Measurements from ENCODE around the gene KCNQ5.

DNA sequence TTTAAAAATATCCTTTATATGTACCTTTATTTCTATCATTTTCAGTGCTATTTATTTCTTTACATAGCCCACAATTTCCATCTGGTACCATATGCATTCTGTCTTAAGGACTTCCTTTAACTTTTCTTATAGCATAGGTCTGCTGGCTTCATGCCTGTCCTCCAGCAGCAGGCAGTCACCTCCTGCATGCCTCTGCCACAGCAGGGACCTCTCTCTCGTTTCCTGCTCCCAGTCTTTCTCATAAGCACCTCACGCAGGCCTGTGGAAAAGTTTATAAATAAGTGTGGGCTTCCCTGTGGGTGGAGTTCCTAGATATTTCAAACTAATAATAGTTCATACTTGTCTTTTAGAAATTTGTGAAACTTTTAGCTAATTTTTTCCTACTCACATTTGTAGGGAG lies 133.9 kb downstream of the KCNQ5 start:
- TF ChIP-seq EZH2 (IDR thresholded peaks at IDR 0.05): no peak
- TF ChIP-seq, protein P1, sequence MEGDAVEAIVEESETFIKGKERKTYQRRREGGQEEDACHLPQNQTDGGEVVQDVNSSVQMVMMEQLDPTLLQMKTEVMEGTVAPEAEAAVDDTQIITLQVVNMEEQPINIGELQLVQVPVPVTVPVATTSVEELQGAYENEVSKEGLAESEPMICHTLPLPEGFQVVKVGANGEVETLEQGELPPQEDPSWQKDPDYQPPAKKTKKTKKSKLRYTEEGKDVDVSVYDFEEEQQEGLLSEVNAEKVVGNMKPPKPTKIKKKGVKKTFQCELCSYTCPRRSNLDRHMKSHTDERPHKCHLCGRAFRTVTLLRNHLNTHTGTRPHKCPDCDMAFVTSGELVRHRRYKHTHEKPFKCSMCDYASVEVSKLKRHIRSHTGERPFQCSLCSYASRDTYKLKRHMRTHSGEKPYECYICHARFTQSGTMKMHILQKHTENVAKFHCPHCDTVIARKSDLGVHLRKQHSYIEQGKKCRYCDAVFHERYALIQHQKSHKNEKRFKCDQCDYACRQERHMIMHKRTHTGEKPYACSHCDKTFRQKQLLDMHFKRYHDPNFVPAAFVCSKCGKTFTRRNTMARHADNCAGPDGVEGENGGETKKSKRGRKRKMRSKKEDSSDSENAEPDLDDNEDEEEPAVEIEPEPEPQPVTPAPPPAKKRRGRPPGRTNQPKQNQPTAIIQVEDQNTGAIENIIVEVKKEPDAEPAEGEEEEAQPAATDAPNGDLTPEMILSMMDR (IDR thresholded peaks at IDR 0.05): no peak
